HepG2 (cell line): Measurements from ENCODE around the gene CABP4. TPM values are rescaled to one million over a fixed set of nuclear protein-coding genes. Genes with fewer than 3 reads are reported as not detected.

Experiments
- polyA plus RNA-seq, 8 experiments: library from polyadenylated mRNA; depleted of rRNA in 3 of 8; stranded (reverse) in 7 of 8; unstranded in 1 of 8; fragments of >200 nt; fragmentation: Illumina TruSeq in 4 of 8; extraction: Trizol in 4 of 8; gene quantifications; 2 replicates each; pipeline versions ENCODE4 v1.2.1 to v1.2.3, GENCODE V29; 2011 to 2016; ENCODE audit warnings: low read depth in 4 of 8, missing spikeins in 1 of 8, mixed read lengths in 1 of 8; ENCODE audit not compliant: insufficient read depth in 1 of 8
- total RNA-seq, 5 experiments: library from RNA; depleted of rRNA; stranded (reverse); fragments of >200 nt; fragmentation: Illumina TruSeq; extraction: Trizol; gene quantifications; 2 replicates each; pipeline ENCODE4 v1.2.3, GENCODE V29; 2016; ENCODE audit warnings: low read depth in 1 of 5
- TF ChIP-seq, protein P1 (sequence below): sonication (generic); formaldehyde crosslinking; IDR thresholded peaks from 2 replicates; pipeline ENCODE4 v1.4.0; 2020; ENCODE audit warnings: mild to moderate bottlenecking, missing genetic modification reagents

Gene CABP4
- total and polyA plus RNA-seq, 2 of the 13 experiments (the other 11 are each of a cell fraction or from before 2014, with no cell fraction given), result not detected

DNA sequence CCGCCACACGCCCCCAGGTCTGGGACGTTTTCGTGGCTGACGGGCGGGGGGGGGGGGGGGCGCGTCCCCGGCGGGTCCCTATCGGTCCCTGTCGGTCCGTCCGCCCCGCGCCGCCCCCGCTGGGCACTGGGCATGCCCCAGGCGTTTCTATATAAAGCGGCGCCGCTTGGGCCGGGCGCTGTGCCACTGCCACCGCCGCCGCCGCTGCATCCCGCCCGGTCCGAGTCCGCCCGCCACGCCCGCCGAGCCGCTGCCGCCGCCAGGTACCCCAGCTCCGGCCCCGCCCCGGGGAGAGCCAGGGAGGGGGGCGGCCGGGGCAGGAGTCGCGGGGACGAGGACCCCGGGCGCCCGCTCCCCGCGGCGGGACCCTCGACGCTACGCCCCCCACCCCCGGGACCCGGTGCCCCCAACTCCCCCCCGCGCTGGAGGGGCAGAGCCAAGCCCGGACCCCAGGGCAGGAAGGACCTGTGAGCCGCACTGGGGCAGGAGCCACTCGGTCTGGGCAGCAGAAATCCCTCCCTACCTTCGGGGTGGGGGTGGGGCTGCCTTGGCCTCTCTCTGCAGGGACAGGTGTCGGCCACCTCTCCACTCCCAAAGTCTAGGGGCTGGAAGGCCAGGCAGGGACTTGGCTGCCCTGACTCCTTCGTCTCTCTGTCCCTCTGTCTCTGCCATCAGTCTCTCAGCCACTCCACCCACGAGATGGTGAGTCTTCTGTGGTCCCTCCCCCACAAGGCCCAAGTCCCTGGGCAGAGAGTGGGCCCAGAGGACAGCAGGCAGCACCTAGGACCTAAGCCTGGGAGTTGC is 39.5 kb upstream of the CABP4 start, which contains the start of gene CARNS1 (continued):
- TF ChIP-seq, protein P1, sequence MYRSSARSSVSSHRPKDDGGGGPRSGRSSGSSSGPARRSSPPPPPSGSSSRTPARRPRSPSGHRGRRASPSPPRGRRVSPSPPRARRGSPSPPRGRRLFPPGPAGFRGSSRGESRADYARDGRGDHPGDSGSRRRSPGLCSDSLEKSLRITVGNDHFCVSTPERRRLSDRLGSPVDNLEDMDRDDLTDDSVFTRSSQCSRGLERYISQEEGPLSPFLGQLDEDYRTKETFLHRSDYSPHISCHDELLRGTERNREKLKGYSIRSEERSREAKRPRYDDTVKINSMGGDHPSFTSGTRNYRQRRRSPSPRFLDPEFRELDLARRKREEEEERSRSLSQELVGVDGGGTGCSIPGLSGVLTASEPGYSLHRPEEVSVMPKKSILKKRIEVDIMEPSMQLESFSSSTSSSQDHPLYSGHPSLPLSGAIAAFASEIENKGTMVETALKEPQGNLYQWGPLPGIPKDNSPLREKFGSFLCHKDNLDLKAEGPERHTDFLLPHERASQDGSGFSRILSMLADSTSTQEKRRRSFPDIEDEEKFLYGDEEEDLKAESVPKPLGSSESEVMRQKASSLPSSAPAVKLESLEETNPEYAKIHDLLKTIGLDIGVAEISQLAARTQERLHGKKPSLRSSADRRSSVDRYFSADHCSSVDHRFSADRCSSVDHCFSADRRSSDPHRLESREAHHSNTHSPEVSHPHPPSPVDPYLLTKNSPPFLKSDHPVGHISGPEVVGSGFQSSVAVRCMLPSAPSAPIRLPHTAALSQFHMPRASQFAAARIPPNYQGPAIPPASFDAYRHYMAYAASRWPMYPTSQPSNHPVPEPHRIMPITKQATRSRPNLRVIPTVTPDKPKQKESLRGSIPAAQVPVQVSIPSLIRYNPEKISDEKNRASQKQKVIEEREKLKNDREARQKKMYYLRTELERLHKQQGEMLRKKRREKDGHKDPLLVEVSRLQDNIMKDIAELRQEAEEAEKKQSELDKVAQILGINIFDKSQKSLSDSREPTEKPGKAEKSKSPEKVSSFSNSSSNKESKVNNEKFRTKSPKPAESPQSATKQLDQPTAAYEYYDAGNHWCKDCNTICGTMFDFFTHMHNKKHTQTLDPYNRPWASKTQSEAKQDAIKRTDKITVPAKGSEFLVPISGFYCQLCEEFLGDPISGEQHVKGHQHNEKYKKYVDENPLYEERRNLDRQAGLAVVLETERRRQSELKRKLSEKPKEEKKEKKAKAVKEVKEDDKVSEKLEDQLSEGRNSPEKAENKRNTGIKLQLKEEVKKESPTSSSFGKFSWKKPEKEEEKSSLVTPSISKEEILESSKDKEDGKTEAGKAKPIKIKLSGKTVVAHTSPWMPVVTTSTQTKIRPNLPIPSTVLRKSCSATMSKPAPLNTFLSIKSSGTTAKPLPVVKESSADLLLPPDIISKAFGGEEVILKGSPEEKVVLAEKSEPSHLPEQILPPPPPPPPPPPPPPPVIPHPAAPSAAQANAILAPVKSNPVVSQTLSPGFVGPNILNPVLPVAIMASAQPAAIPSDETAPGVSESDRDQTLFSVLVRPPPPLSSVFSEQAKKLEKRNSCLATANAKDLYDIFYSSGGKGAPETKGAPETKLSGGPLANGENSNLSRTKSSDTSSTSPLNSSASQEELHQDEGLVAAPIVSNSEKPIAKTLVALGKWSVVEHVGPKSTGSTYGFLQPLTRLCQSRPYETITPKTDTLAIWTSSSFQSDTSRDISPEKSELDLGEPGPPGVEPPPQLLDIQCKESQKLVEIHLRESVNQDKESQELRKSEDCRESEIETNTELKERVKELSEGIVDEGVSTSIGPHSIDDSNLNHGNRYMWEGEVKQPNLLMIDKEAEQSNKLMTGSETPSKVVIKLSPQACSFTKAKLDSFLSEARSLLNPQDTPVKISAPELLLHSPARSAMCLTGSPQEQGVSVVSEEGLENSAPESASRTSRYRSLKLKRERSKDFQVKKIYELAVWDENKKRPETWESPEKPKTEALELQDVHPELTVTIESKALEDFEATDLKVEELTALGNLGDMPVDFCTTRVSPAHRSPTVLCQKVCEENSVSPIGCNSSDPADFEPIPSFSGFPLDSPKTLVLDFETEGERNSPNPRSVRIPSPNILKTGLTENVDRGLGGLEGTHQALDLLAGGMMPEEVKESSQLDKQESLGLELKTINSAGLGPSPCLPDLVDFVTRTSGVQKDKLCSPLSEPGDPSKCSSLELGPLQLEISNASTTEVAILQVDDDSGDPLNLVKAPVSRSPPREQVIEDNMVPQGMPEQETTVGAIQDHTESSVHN (CRISPR knock-in tag), result no peak
